ENCODE measurements around the gene TOR4A.
A peak's percentile ranks its signal among the peaks of the same experiment; 100 is the strongest.
"Not testable (repeated sequence)": the region's sequence is repeated elsewhere in the genome, so short reads cannot be mapped to it uniquely, and the experiment has no call there.

Gene TOR4A

DNA sequence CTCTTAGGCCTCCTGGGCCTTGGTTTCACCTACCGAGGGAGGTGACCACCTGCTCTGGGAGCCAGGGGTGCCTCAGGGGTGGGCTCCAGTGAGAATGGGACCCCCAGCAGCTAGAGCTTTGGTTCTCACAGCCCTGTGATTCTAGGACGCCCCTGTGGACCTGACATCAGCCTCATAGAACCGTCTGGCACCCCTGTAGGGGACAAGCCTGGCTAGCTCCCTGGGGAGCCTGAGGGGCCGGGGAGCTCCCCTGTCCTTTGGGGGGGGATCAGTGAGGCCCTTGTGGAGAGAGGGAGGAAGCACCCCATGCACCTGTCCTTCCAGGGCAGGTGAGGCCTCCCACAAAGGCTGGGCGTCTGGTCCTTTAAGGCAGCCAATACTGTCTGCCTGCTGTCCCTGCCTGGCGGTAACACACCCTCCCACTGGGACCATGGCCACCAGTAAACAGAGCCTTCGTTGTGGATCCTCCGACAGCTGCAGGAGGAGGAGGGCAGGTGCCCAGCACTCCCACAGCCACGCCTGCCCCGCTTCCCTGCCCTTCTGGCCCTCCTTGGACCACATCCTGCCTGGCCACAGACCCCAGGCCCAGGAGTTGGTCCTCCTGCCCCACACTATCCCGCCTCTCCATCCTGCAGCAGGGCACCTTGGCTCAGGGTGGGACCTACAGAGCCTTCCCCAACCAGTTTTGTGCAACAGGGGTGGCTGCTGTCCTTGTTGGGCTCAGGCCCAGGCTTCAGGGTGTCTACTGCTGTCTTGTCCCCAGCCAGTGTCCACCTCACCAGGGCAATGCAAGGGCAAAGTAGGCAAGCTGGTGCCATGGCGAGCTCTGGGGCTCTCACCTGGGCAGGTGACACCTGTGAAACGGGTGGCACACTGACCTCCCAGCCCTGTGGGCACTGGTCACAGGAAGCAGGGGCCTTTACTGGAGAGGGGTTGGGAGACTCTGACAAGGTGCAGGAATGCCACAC is 39.5 kb upstream of the TOR4A start:
- no peak for DNase-seq (ENCODE audit: low read depth in 2 of 2)

DNA sequence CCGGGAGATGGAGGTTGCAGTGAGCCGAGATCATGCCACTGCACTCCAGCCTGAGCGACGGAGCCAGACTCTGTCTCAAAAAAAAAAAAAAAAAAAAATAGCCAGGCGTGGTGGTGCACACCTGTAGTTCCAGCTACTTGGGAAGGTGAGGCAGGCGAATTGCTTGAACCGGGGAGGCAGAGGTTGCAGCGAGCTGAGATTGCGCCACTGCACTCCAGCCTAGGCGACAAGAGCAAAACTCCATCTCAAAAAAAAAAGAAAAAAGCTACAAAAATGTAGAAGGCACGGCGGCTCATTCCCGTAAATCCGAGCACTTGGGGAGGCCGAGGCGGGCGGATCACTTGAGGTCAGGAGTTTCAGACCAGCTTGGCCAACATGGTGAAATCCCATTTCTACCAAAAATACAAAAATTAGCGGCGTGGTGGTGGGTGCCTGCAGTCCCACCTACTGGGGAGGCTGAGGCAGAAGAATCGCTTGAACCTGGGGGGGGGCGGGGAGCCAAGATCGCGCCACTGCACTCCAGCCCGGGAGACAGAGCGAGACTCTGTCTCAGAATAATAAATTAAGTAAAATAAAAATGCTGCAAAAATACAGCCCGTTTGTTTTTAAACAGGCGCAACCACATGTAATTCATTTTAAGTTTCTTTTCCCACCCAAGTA is 37.9 kb upstream of the TOR4A start:
- not testable (repeated sequence) for DNase-seq (ENCODE audit: low read depth in 2 of 2)

- DNase-seq (ENCODE audit: low read depth in 2 of 2), result peak; percentile 58 to 67
Observed at GRCh38 chr9:137240318-137240840, 37.1 kb upstream of the TOR4A start.

DNA sequence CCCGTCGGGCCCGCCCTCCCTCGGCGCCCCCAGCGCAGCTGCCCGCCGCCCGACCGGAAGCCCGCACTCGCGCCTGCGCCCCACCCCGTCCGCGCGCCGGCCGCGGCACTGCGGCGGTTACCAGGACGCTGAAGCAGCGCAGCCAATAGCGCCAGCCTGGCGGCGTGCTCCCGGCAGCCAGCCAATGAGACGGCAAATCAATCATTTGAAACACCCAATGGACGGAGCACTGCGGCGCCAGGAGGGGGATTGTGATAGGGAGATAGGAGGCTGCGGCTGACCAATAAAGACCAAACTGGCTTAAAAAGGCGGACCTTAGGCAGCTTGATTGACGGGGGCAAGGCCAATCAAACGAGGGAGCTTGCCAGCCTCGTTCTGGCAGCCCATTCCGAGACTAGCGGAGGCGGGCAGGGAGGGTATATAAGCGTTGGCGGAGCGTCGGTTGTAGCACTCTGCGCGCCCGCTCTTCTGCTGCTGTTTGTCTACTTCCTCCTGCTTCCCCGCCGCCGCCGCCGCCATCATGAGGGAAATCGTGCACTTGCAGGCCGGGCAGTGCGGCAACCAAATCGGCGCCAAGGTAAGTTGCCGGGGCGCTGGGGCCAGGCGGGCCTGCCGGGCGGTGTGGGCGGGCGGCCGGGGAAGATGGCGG is 36.6 kb upstream of the TOR4A start, which contains the start of gene TUBB4B:
TUBB4B (plus strand) TSS at position 447 of the 649 bp plus-strand sequence; CDS start at position 521, 74 bp downstream.
- peak; percentile 95 to 98 for DNase-seq (ENCODE audit: low read depth in 2 of 2)

- peak; percentile 55 to 66 for DNase-seq (ENCODE audit: low read depth in 2 of 2)
Observed at GRCh38 chr9:137241490-137242268, 35.8 kb upstream of the TOR4A start.

GRCh38 chr9:137242269-137243203 is 35.0 kb upstream of the TOR4A start:
- no peak for DNase-seq (ENCODE audit: low read depth in 2 of 2)

GRCh38 chr9:137243266-137243625 is 34.3 kb upstream of the TOR4A start:
- DNase-seq (ENCODE audit: low read depth in 2 of 2), result not testable (repeated sequence)

DNA sequence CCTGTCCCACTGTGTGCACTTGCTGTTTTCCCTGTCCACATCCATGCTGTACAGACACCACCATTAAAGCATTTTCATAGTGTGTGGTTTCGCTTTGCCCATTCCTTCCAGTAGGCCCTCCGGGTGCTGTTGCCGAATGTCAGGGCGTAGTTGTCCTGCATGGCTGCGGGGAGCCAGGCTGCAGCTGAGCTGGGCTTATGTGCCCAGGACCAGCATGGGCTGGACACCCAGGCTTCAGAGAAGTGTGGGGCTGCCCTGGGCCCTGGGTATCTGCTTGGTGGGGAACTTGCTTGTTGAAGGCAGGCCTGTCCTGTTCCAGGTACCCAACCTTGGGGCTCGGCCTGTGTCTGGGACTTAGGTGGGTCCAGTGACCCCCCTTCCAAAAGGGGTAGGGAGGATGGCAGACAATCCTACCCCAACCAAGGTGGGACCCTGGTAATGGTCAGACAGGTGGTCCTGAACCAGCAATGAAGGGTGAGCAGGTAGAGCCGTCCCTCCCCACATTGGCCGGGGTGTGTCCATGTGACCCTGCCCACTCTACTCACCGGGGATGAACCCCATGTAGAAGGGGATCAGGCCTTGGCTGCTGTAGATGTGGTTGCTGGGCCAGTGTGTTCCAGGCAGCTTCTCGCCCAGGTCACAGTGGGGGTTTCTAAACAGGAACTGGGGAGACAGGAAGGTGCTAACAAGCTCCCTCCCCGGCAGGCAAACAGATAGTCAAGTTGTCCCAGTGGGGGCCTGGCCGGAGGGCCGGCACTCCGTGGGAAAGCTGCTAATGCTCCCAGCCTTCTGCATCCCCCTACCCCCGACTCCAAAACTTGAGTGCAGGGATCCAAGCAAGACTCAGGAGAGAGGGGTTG is 33.7 kb upstream of the TOR4A start:
- no peak for DNase-seq (ENCODE audit: low read depth in 2 of 2)

DNA sequence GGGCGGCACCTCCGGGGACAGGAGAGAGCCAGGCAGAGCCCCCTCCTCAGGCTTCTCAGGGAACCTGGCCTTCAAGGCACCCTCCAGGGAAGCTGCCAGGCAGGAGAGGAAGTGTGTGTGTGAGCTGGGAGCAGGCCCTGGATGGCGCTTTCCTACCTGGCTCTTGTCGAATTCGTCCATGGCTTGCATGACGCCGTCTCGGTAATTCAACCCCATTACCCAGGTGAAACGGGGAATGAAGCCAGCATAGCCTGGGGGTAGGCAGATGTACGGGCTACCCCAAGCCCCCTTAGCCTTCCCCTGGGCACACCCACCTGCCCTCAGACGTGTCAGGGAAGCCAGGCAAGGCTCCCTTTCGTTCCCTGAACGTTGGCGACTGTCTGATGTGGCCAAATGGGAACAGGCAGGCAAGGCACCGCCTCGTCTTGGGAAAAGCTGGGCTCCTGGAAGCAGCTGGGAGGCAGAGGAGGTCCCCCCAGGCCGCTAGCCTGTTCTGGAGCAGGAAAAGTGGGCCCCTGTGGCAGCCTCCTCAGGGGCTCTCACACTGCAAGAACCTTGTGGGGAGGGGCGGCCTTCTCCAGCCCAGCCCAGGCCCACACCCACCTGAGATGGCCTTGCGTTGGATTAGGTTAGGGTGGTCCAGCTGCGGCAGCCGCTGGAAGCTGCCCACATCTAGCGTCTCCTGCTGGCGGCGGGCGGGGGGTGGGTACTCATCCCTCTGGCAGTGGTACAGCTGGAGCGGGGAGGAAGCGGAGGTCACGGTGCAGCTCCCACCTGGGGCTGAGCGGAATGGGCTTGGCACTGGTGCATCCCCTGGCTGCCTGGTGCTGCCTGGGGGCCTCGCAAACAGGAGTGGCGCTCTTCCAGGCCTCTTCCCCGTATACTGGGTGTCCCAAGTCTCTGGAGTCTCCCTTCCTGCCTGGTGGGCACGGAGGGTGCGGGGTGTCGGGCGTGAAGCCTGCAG is 32.8 kb upstream of the TOR4A start:
- no peak for DNase-seq (ENCODE audit: low read depth in 2 of 2)

DNA sequence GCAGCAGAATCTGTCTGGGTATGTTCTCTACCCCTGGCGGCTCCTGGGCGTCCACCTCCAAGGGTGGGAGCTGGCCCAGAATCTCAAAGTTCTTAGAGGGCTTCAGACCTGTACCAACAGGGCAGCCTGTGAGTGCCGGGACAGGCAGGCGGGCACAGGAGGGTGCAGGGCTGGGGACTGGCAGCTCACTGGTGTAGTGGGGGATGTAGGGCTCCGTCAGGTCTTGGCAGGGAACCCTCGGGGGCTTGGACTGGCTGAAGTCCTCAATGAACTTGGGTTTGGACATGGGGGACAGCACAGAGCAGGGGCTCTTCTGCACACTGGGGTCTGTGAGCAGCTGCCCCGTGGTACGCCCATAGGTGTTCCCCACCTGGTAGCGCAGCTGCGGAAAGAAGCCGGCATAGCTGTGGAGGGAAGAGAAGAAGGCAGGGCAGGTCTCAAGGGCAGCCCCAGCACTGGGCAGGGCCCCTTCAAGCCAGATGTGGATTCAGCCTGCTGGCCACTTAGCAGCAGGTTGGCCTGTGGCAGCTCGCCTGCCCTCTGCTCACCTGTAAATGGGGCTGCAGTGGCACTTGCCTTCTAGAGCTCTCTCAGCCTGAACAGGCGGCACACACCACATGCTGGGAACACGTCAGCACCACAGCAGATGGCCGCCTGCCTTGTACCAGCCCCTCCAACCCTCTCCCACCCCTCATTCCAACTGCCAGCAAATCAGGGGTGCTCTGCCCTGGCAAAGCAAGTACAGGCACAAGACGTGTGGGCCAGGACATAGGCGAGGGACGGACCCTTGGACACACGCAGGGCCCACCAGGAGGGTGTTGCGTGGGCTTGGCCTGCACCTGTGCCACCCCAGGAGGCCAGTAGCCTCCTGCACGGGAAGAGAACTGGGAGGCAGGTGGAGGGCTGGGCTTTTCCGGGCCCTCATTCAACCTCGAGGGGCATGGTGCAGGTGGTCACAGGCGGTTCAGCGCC is 31.8 kb upstream of the TOR4A start:
- DNase-seq (ENCODE audit: low read depth in 2 of 2), result no peak

DNA sequence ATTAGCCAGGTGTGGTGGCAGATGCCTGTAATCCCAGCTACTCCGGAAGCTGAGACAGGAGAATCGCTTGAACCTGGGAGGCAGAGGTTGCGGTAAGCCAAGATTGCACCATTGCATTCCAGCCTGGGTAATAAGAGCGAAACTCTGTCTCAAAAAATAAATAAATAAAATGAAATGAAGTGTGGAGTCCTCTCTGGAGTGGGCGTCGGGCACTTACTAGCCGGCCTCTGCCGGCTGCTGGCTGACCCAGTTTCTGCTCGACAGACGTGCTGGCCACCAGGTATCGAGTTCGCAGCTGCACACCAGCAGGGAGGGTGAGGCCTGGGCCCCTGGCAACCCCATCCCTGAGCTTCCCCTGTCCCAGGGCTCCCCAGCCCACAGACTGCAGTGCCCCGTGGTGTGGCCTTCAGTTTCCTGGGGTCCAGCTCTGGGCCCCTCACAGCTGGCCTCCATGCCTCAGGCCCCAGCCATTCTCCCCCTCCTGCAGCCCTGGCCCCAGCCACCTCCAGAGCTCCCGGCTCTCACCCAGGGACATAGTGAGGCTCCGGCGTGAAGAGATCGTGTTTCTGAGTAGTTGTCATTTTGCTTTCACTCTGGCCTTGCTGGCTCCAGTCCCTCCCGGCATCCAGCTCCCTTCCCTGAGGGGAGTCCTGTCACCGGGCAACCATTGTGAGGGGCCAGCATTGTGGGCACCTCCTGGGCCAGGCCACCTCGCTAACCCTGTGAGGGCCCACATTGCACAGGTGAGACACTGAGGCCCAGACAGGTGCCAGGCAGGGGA is 30.2 kb upstream of the TOR4A start:
- no peak for DNase-seq (ENCODE audit: low read depth in 2 of 2)

DNA sequence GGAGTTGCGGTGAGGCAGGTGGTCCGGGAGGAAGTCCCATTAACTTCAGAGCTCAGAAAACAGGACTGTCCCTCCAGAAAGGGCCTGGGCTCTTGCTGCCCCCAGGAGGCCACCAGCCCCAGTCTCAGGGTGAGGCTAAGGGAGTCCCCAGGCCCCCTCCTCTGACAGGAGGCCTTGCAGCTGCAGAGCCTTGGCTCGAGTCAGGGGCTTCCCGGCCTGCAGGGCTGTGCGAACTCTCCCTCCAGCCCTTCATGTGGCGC is 29.7 kb upstream of the TOR4A start:
- no peak for DNase-seq (ENCODE audit: low read depth in 2 of 2)

DNA sequence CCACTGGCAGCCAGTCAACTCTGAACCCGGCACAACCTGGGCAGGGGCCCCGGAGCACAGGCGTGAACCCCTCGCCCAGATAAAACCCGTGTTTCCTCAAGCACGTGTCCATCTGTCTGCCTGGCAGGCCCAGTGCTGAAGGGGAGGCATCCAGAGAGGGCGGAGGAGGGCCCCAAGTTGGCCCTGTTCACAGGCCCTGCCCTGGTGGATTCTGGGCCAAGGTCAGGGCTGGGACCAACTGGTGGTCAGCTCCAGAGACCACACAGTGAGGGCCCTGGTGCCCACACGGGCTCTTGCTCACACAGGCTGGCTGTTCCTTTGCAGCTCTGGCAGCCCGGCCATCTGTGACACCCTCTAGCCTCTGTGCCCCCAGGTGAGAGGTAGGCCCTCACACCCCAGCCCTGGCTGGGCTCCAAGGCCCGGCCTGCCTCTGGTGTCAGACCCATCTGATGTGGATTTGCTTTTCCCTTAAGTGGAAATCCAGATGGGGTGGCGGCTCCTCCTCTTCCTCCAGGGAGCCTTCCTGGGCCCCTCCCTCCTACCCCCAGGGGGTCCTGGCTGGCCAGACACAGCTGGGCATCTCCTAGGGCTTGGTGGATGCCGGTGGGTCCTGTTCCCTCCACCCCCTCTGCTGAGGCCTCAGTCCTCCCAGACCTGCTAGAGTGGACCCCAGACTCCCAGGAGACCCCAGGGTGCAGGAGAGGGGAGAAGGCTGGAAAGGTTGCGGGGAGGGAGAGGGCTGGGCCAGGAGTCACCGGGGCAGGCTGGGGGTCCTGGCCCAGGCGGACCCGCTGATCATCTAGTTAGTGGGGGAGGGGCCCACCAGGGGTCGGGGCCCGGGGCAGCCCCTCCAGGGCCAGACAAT is 27.0 kb upstream of the TOR4A start:
- DNase-seq (ENCODE audit: low read depth in 2 of 2), result no peak

DNA sequence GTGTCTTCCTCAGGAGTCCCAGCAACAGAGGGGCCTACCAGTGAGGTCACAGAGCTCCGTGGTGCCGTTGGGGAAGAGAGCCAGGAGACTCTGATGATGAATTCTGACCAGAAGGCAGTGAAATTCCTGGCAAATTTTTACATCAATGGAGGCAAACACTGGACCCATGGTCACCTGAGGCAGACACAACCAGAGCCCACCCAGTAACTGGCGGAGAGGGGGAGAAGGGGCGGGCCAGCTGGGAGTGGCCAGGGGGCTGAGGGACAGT is 26.4 kb upstream of the TOR4A start, which contains the start of gene STPG3:
STPG3 (plus strand) TSS at position 93 of the 268 bp plus-strand sequence; CDS start at position 94, 1 bp downstream.
- no peak for DNase-seq (ENCODE audit: low read depth in 2 of 2)

DNA sequence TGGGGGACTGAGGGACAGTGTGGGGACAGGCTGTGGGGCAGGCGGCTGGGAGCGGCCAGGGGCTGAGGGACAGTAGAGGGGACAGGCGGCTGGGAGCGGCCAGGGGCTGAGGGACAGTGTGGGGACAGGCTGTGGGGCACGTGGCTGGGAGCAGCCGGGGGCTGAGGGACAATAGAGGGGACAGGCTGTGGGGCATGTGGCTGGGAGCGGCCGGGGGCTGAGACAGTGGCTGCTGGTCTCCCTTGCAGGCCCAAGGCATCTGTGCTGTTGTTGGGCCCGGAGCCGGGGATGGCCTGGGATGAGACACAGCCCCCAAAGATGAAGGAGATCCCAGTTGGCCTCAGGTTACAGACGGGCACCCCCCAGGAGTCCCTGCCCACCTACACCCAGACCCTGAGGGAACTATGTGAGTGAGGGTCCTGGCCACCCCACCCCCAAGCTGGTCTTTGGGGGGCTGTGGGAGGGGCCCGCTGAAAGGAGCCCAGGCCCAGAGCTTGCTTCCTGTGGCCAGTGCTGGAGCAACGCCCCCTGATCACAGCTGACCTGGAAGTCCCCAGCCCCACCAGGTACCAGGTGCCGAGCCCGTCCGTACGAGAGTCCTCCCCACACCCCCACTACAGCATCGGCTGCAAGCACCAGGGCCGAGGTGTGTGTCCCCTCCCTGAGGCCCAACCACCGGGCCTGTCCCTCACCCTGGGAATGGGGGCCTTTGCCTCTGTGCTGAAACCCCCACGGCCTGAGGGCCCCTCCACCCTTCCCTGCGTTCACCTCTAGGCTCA is 25.8 kb upstream of the TOR4A start:
- DNase-seq (ENCODE audit: low read depth in 2 of 2), result no peak

Measured in stimulated activated CD8-positive, alpha-beta memory T cell treated with anti-CD3 and anti-CD28 coated beads, Interleukin-15, amount 100 ng/mL, for 4 hours (primary cell).